Measurements from ENCODE around the gene PAX1.

- TF ChIP-seq, protein P1, sequence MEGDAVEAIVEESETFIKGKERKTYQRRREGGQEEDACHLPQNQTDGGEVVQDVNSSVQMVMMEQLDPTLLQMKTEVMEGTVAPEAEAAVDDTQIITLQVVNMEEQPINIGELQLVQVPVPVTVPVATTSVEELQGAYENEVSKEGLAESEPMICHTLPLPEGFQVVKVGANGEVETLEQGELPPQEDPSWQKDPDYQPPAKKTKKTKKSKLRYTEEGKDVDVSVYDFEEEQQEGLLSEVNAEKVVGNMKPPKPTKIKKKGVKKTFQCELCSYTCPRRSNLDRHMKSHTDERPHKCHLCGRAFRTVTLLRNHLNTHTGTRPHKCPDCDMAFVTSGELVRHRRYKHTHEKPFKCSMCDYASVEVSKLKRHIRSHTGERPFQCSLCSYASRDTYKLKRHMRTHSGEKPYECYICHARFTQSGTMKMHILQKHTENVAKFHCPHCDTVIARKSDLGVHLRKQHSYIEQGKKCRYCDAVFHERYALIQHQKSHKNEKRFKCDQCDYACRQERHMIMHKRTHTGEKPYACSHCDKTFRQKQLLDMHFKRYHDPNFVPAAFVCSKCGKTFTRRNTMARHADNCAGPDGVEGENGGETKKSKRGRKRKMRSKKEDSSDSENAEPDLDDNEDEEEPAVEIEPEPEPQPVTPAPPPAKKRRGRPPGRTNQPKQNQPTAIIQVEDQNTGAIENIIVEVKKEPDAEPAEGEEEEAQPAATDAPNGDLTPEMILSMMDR (IDR thresholded peaks at IDR 0.05; ENCODE audit: low read length) = no peak
- TF ChIP-seq EZH2 (IDR thresholded peaks at IDR 0.05; ENCODE audit: borderline replicate concordance, low read length) = no peak
Measured at GRCh38 chr20:21715193-21715881, 9.9 kb downstream of the PAX1 start.
